NCI-H128 (cell line): ENCODE data around the gene CHRNA9.
A peak's percentile ranks its signal among the peaks of the same experiment; 100 is the strongest.

Experiments used
- DNase-seq: peaks from one replicate; lab custom pipeline; 2025; ENCODE audit not compliant: unreplicated experiment; lab: John Stamatoyannopoulos, UW

CHRNA9 gene

DNA sequence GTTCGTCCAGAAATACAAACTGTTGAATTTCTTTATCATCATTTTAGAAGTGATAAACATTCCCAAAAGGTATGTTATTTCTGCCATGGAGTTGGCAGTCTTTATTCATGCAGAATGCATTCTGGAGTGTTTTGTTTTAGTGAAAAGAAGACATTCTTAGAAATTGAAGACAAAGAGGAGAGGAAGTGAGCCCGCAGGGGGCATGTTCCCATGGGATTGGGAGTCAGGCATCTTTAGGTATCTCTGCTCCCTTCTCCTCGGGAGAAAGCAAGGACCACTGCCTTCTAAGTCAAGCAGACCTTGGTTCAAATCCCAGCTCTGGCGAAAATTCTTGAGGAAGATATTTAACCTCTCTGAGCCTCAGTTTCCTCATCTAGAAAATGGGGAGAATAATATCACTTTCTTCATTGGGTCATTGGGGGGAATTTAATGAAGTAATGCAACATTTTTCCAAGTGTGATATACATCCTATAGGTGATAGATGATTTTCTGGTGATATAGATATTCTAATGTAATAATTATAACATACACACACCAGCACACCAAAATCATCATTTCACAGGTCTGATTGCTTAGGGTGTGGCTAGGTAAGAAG is 26.5 kb upstream of the CHRNA9 start:
- no peak for DNase-seq

GRCh38 chr4:40309250-40309774 is 25.8 kb upstream of the CHRNA9 start:
- no peak for DNase-seq

GRCh38 chr4:40310225-40310624 is 24.9 kb upstream of the CHRNA9 start:
- no peak for DNase-seq

- DNase-seq, result no peak
These were observed 23.3 kb upstream of the CHRNA9 start for GRCh38 chr4:40311811-40312346.

GRCh38 chr4:40314951-40315350 is 20.2 kb upstream of the CHRNA9 start:
- no peak for DNase-seq

GRCh38 chr4:40316333-40316781 is 18.8 kb upstream of the CHRNA9 start:
- DNase-seq, result no peak

DNA sequence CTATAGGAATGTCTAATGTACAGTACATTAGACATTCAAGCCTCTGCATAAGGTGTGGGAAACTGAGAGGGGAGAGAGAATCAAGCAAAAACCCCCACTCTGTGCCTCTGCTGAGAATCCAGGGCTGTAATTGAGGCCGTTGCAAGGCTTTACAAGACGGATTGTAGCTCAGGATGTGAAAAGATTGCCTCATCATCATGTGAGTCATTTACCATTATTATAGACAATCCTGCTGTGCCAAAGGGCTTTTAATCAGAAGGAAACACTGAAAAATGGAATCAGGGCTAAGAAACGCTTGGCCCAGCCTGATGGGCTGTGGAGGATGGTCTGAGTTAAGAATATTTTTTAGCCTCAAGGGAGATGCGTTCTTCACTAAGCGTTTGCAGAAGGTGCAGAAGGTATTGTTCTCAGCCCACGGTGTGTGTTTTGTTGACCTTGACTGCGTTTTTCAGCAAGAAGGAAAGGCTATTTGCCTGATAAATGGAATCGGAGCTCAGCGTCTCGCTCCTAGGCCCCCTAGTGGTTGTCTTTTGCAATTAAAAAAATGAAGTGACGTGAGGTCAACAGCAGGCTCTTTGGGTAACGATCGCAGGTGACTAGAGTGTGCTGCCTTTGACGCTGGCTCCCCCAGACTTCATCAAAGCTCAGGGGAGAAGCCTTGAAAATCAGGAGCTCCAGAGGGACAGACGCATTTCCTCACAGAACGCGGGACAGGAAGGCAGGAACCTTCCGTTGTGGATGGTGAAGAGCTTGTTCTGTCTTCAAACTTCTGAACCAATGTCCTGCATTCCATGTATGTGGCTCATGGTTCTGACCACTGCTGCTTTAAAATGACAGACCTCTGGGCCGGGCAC is 18.1 kb upstream of the CHRNA9 start:
- no peak for DNase-seq

DNA sequence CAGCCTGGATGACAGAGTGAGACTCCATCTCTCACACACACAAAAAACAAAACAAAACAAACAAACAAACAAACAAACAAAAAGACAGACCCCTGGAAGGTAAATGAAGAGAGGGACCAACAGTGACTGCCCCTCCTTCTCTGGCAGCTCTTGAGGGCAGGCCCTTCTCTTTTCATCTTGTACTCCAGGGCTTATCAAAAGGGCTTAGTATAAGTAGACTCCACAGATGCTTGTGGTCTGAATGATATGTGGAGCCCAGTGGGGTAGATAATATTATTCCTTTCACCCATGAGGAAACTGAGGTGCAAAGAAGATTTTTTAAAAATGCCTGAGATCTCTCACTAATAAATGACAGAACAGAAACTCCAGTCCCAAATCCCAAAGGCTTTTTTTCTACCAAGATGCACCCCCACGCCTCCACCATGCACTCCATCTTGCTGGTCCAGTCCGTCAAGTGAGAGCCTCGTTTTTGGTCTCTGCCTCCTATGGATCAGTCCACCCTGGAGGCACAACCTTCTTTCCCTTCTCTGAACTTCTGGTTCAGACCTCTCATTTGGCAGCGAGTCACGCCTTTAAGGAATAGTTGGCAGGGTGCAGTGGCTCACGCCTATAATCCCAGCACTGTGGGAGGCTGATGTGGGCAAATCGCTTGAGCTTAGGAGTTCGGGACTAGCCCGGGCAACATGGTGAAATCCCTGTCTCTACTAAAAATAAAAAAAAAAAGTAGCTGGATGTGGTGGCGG is 17.0 kb upstream of the CHRNA9 start:
- DNase-seq, result no peak

- no peak for DNase-seq
These were observed 13.4 kb upstream of the CHRNA9 start for GRCh38 chr4:40321574-40322275.

DNA sequence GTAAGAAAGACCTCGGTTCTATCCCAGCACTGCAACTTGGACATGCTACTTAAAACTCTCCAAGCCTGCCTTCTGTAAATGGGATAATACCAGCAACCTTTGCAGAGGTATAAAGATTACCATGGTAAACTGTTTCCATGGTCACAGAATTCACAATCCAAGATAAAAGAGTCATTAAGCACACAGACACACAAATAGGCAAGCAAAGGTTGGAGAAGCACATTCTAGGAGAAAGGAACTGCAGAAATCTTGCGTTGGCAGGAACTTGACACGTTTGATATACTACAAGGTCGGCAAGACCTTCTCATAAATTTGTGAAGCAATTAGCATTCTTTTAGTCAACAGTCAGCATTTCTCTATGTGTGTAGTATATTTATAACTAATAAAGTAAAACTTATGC is 12.3 kb upstream of the CHRNA9 start:
- DNase-seq, result no peak

- DNase-seq, result no peak
These were observed 11.3 kb upstream of the CHRNA9 start for GRCh38 chr4:40323866-40324265.

- DNase-seq, result no peak
These were observed 9.6 kb upstream of the CHRNA9 start for GRCh38 chr4:40325406-40326019.

DNA sequence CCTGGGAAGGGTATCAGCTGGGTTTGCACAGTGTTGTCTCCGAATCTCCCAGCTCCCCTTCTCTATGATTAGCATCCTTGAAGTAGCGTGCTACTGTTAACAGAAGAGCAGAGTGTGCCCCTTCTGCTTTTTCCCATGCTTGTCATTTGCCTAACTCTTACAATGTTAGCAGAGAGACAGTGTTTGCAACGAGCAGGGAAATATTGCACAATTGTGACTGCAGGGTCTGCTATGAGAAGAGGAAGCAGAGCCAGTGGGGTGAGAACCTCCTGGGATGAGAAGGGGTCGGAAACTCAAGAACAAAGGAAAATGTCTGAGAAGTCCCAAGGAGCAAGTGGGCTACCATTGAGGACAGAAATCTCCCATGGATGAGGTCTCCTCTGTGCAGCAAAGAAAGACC is 7.8 kb upstream of the CHRNA9 start:
- DNase-seq, result no peak

DNA sequence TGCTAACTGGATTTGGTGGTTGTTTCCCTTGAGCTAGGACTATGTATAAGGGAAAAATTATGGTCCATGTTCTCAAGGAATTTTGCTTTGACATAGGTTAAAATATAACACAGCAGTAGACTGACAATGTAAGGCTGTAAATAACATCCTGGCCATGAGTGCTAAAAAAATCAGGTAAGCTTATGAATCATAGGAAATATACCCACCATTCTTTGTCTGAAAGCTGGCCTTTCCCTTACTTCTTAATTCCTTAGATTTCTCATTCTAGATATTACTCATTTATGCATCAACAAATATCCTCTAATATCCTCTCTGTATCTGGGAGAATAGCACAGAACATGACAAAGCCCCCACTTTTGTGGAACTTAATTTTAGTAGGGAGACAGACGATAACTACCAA is 6.8 kb upstream of the CHRNA9 start:
- no peak for DNase-seq

GRCh38 chr4:40329805-40330204 is 5.3 kb upstream of the CHRNA9 start:
- no peak for DNase-seq

- no peak for DNase-seq
These were observed 4.6 kb upstream of the CHRNA9 start for GRCh38 chr4:40330536-40330935.

DNA sequence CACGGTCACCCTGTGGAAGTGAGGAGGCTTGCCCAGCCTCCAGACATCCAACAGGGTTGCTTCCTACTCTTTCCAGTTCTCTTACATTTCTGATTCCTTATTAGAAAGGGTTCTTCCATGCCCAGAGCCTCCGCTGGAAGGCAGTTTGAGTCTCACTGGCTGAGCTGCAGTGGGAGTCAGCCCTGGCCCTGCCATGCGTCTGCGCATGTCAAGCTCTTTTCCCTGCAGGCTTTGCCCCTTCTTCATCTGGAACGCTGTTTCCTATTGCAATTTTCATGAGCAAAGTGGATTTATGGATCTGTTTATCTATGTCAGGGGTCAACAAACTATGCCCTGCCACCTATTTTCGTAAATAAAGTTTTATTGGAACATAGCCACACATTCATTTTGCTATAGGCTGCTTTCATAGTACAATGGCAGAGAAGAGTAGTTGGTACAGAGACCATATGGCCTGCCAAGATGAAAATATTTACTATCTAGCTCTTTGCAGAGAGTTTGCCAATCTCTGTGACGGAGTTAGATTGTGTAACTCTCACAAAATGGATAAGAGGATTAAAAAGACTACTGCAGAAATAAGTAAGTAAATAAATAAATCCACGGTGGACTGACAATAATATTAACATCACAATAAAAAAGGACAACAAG is 3.9 kb upstream of the CHRNA9 start:
- DNase-seq, result no peak

- no peak for DNase-seq
These were observed 3.2 kb upstream of the CHRNA9 start for GRCh38 chr4:40331961-40332360.

DNA sequence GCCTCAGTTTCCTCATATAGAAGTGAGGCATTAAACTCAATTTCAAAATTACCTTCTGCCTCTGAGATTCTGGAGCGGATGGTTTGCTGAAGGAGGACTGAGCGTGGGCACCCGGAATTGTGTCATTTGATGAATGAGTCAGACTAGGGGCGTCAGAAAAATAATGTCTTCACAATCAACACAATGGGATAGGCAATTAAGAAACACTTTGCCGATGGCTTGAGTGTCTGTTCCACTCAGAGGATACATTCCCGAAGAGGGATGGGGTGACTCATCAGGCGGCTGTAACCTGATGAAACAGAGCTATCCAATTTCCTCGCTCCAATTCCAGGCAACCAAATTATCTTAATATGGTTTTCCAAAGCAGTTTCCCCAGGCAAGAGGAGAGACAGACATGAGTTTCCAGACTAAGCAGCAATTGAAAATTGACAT is 1.2 kb upstream of the CHRNA9 start:
- peak; percentile 26 for DNase-seq

DNA sequence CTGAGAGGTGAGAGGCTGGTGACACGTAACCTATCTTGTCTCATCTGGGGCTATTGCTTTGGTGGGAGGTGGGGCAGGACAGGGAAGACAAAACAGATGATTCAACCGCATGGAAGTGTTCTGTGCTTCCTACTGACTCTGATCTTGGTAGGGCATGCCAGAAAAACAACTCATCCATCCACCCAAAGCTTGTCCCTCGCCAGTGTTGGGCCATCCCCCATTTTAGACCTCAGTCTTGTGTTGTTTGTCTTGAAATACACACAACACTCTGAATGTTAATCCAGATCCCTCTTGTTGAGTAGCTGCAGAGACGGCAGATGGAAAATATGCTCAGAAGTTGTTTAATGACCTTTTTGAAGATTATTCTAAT is 377 bp downstream of the CHRNA9 start:
- DNase-seq, result no peak
